HepG2 (cell line): ENCODE measurements around the gene SNED1. TPM values are rescaled to one million over a fixed set of nuclear protein-coding genes. Genes with fewer than 3 reads are reported as not detected.

Source experiments
- ATAC-seq: fragments of 200-7000 bp; cut with Tn5 transposase; 3 replicates; pipeline ENCODE4 v1.9.1; 2020; ENCODE audit warnings: mild to moderate bottlenecking, moderate library complexity
- BruUV-seq: library from RNA; stranded (reverse); fragments of 400-500 nt; replicated peaks from 2 replicates; lab custom pipeline; 2021; lab: Mats Ljungman, UMichigan
- CTCF ChIA-PET: fragments of 300-600 bp; formaldehyde crosslinking; extraction: SDS; loops from one replicate; lab custom pipeline; 2021; ENCODE audit warnings: low total read pairs, inconsistent platforms, low intra/inter-chr PET ratio; lab: Yijun Ruan, JAX
- POLR2A ChIA-PET: fragments of 350-600 bp; sonication (Branson Sonifier 250); formaldehyde crosslinking; loops from one replicate; lab custom pipeline; 2020; ENCODE audit warnings: antibody characterized with exemption, inconsistent platforms; lab: Yijun Ruan, JAX
- DNase-seq: peaks from one replicate; pipeline ENCODE4 v3.0.0-alpha.2; 2015; ENCODE audit warnings: low spot score
- FAIRE-seq: peaks from 3 replicates; lab custom pipeline; 2011; peaks lifted over from hg19 to GRCh38; lab: Jason Lieb, UNC
- H2AFZ ChIP-seq: one replicate; pipeline ENCODE4 v1.6.1; 2011; ENCODE audit warnings: low read length, inconsistent platforms
- H3K27ac ChIP-seq: fragments of 300-600 bp; 3 replicates; pipeline ENCODE4 v1.8.0; 2011; ENCODE audit warnings: mixed run types, mild to moderate bottlenecking, mixed read lengths, low read length, inconsistent platforms; ENCODE audit not compliant: insufficient read depth; ENCODE audit errors: extremely low read length
- H3K27me3 ChIP-seq, 2 experiments: fragments of 200-600 bp in 1 of 2; 2 replicates in 1 of 2; 3 replicates in 1 of 2; pipeline versions ENCODE4 v1.6.0 to v1.8.0; 2011; ENCODE audit warnings: low read length in 2 of 2, mild to moderate bottlenecking in 2 of 2, moderate library complexity in 2 of 2, inconsistent platforms in 1 of 2; ENCODE audit not compliant: insufficient read depth in 2 of 2, control insufficient read depth in 1 of 2
- H3K36me3 ChIP-seq, 2 experiments: fragments of 200-600 bp in 1 of 2; replicated peaks in 1 of 2; 2 replicates in 1 of 2; 3 replicates in 1 of 2; pipeline versions ENCODE4 v1.5.1 to v1.8.0; 2011; ENCODE audit warnings: low read length in 2 of 2, inconsistent platforms in 1 of 2; ENCODE audit not compliant: insufficient read depth in 2 of 2, control insufficient read depth in 1 of 2
- H3K4me1 ChIP-seq: 2 replicates; pipeline ENCODE4 v1.5.1; 2012; ENCODE audit warnings: low read length, inconsistent platforms; ENCODE audit not compliant: insufficient read depth
- H3K4me2 ChIP-seq: 2 replicates; pipeline ENCODE4 v1.6.0; 2011; ENCODE audit warnings: low read depth, low read length, inconsistent platforms
- H3K4me3 ChIP-seq, 3 experiments: fragments of 200-600 bp in 1 of 3; sonication (generic), shearing (Covaris generic) in 1 of 3; replicated peaks in 1 of 3; 2 replicates each; pipeline ENCODE4 v1.5.1; 2011 to 2016; ENCODE audit warnings: low read length in 3 of 3, inconsistent platforms in 2 of 3, low read depth in 2 of 3, mild to moderate bottlenecking in 2 of 3, control low read depth in 1 of 3, mixed read lengths in 1 of 3; ENCODE audit not compliant: insufficient read depth in 1 of 3
- H3K79me2 ChIP-seq: one replicate; pipeline ENCODE4 v1.6.1; 2011; ENCODE audit warnings: low read length, inconsistent platforms; ENCODE audit not compliant: insufficient read depth
- H3K9ac ChIP-seq: 2 replicates; pipeline ENCODE4 v1.6.0; 2011; ENCODE audit warnings: mild to moderate bottlenecking, low read depth, low read length, inconsistent platforms; ENCODE audit not compliant: insufficient read depth
- H3K9me3 ChIP-seq: 2 replicates; pipeline ENCODE4 v1.5.1; 2012; ENCODE audit warnings: mild to moderate bottlenecking, low read length
- H4K20me1 ChIP-seq: 2 replicates; pipeline ENCODE4 v1.6.0; 2011; ENCODE audit warnings: inconsistent platforms, mild to moderate bottlenecking, low read length, moderate library complexity; ENCODE audit not compliant: insufficient read depth
- BRCA1 ChIP-seq: sonication (generic); formaldehyde crosslinking; IDR thresholded peaks from 2 replicates; pipeline ENCODE4 v1.4.0; 2020; ENCODE audit warnings: missing genetic modification reagents
- CBX1 ChIP-seq: IDR thresholded peaks from one replicate; pipeline ENCODE4 v1.6.1; 2016; ENCODE audit warnings: antibody characterized with exemption, low read depth
- FOSL1 ChIP-seq: sonication (generic); formaldehyde crosslinking; IDR thresholded peaks from 2 replicates; pipeline ENCODE4 v1.9.0; 2021; ENCODE audit warnings: missing genetic modification reagents, borderline replicate concordance
- FOXC1 ChIP-seq: sonication (generic); formaldehyde crosslinking; IDR thresholded peaks from 2 replicates; pipeline ENCODE4 v1.8.0; 2022; ENCODE audit warnings: mild to moderate bottlenecking, missing genetic modification reagents, borderline replicate concordance
- ISX ChIP-seq: sonication (generic); formaldehyde crosslinking; conservative IDR thresholded peaks from 2 replicates; pipeline ENCODE4 v1.5.0; 2020; ENCODE audit warnings: missing genetic modification reagents
- MAFK ChIP-seq, 2 experiments: IDR thresholded peaks in 1 of 2; conservative IDR thresholded peaks in 1 of 2; 2 replicates each; pipeline ENCODE4 v1.6.1; 2011; ENCODE audit warnings: improper control_type of control experiment in 2 of 2, low read length in 2 of 2
- MAX ChIP-seq: IDR thresholded peaks from 2 replicates; pipeline ENCODE4 v1.6.1; 2012; ENCODE audit warnings: inconsistent platforms
- MEIS2 ChIP-seq: sonication (generic); formaldehyde crosslinking; IDR thresholded peaks from 2 replicates; pipeline ENCODE4 v1.9.0; 2021; ENCODE audit warnings: mild to moderate bottlenecking, missing genetic modification reagents
- PRMT3 ChIP-seq: sonication (generic); formaldehyde crosslinking; IDR thresholded peaks from 2 replicates; pipeline ENCODE4 v1.8.1; 2022; ENCODE audit warnings: low read depth, mild to moderate bottlenecking, moderate library complexity, missing genetic modification reagents, borderline replicate concordance
- RAD51 ChIP-seq: fragments of 450-650 bp; IDR thresholded peaks from 2 replicates; pipeline ENCODE4 v1.6.1; 2016; ENCODE audit warnings: borderline replicate concordance
- RBM22 ChIP-seq: fragments of 200-400 bp; formaldehyde crosslinking; optimal IDR thresholded peaks from 2 replicates; pipeline ENCODE3; 2017; ENCODE audit warnings: mild to moderate bottlenecking, low read length, moderate library complexity
- RFX5 ChIP-seq: IDR thresholded peaks from 2 replicates; pipeline ENCODE4 v1.6.1; 2011; ENCODE audit warnings: low read depth, low read length, improper control_type of control experiment
- TFDP2 ChIP-seq: sonication (generic); formaldehyde crosslinking; IDR thresholded peaks from 2 replicates; pipeline ENCODE4 v1.4.0; 2020; ENCODE audit warnings: missing genetic modification reagents
- ZBTB26 ChIP-seq: IDR thresholded peaks from 2 replicates; pipeline ENCODE4 v1.6.1; 2016; ENCODE audit warnings: missing compliant biosample characterization, missing genetic modification reagents, borderline replicate concordance
- ZMYM4 ChIP-seq: sonication (generic); formaldehyde crosslinking; IDR thresholded peaks from 2 replicates; pipeline ENCODE4 v1.8.1; 2023; ENCODE audit warnings: mild to moderate bottlenecking, missing genetic modification reagents
- ZNF180 ChIP-seq: sonication (generic); formaldehyde crosslinking; IDR thresholded peaks from 2 replicates; pipeline ENCODE4 v1.4.0; 2020; ENCODE audit warnings: low read depth, missing genetic modification reagents, borderline replicate concordance
- ZNF382 ChIP-seq: sonication (generic); formaldehyde crosslinking; IDR thresholded peaks from 2 replicates; pipeline ENCODE4 v1.5.0; 2020; ENCODE audit warnings: missing genetic modification reagents, mild to moderate bottlenecking, borderline replicate concordance
- ZNF501 ChIP-seq: sonication (generic); formaldehyde crosslinking; IDR thresholded peaks from 2 replicates; pipeline ENCODE4 v1.5.1; 2020; ENCODE audit warnings: mild to moderate bottlenecking, moderate library complexity, missing genetic modification reagents
- ZNF746 ChIP-seq: sonication (generic); formaldehyde crosslinking; IDR thresholded peaks from 2 replicates; pipeline ENCODE4 v1.8.0; 2022; ENCODE audit warnings: mild to moderate bottlenecking, missing genetic modification reagents
- ZNF747 ChIP-seq: sonication (generic); formaldehyde crosslinking; IDR thresholded peaks from 2 replicates; pipeline ENCODE4 v1.8.1; 2023; ENCODE audit warnings: missing genetic modification reagents, mild to moderate bottlenecking, borderline replicate concordance
- ZNF883 ChIP-seq: sonication (generic); formaldehyde crosslinking; IDR thresholded peaks from 2 replicates; pipeline ENCODE4 v1.5.1; 2020; ENCODE audit warnings: mild to moderate bottlenecking, missing genetic modification reagents; ENCODE audit errors: not compliant biosample characterization
- WGBS: methylation state at CpG from one replicate; pipeline ENCODE4 v1.1.6; 2017; ENCODE audit warnings: low lambda C conversion rate; 5-methylcytosine and 5-hydroxymethylcytosine counted together
- in situ Hi-C: cut with HindIII; loops from 2 replicates; pipeline ENCODE4 v1.10.0; 2017; ENCODE audit warnings: low pct_unique_long_range_greater_than_20kb; ENCODE audit not compliant: extremely low pct_ligation_motif_present
- intact Hi-C: fragments of 100-400 bp; cut with micrococcal nuclease; formaldehyde crosslinking; loops from one replicate; pipeline ENCODE4 v1.10.0; 2022; ENCODE audit not compliant: unreplicated experiment
- polyA plus RNA-seq, 8 experiments: library from polyadenylated mRNA; depleted of rRNA in 3 of 8; stranded (reverse) in 7 of 8; unstranded in 1 of 8; fragments of >200 nt; fragmentation: Illumina TruSeq in 4 of 8; extraction: Trizol in 4 of 8; gene quantifications; 2 replicates each; pipeline versions ENCODE4 v1.2.1 to v1.2.3, GENCODE V29; 2011 to 2016; ENCODE audit warnings: low read depth in 4 of 8, missing spikeins in 1 of 8, mixed read lengths in 1 of 8; ENCODE audit not compliant: insufficient read depth in 1 of 8
- total RNA-seq, 5 experiments: library from RNA; depleted of rRNA; stranded (reverse); fragments of >200 nt; fragmentation: Illumina TruSeq; extraction: Trizol; gene quantifications; 2 replicates each; pipeline ENCODE4 v1.2.3, GENCODE V29; 2016; ENCODE audit warnings: low read depth in 1 of 5

Gene SNED1
- total and polyA plus RNA-seq, 2 of the 13 experiments (the other 11 are each of a cell fraction or from before 2014, with no cell fraction given): 0.15 to 0.65 TPM

GRCh38 chr2:241102239-241102803 lies 103.9 kb downstream of the SNED1 start, which contains the start of gene MTERF4 (continued):
- TF ChIP-seq ZNF747 (CRISPR knock-in tag) (peak; percentile 93), PRMT3 (CRISPR knock-in tag) (peak; percentile 92; the same call in 1 of the 2 replicates), ZNF501 (CRISPR knock-in tag) (peak; percentile 99), ISX (CRISPR knock-in tag) (0 out of 2 replicates have a peak, but pooled peaks have one; percentile 23), ZNF382 (CRISPR knock-in tag) (no peak)

GRCh38 chr2:241103176-241103595 lies 104.8 kb downstream of the SNED1 start:
- H3K9me3 ChIP-seq: no peaks in the 10 kb centered on the region
- H4K20me1 ChIP-seq: no peaks in the 10 kb centered on the region
- no TSS peak for BruUV-seq
- peak overlapping the region; percentile 90 for H3K27ac ChIP-seq
- peak overlapping the region; percentile 90 for H3K4me2 ChIP-seq
- H3K4me3 ChIP-seq: peak overlapping the region; percentile 75 to 96 (median 96)
- in situ Hi-C loops: no loop called here
- WGBS: 10% methylated on average over 5 of the region's 5 CpGs
- CTCF ChIA-PET: no interaction called here
- POLR2A ChIA-PET: interaction anchor here (4.5 kb wide), 1 partner anchor 10 kb away, joined by 37 read pairs; no protein-coding TSS in a partner anchor
- peak overlapping the region; percentile 83 for H2AFZ ChIP-seq
- ATAC-seq (no peak), FAIRE-seq (no peak), DNase-seq (no peak)
- peak overlapping the region; percentile 96 for H3K9ac ChIP-seq
- intact Hi-C loops: loop anchor here (2.0 kb wide), 1 partner anchor 46 kb away; the partner anchor contains the start of gene PASK
- H3K27me3 ChIP-seq: no peaks in the 10 kb centered on the region; a peak in 1 of 5 replicates
- peaks cover 40% of the 10 kb centered on the region for H3K79me2 ChIP-seq
- H3K36me3 ChIP-seq: peaks cover 8 to 19% of the 10 kb centered on the region in 2 experiments; a peak in 4 of 5 replicates
- H3K4me1 ChIP-seq: peaks cover 35% of the 10 kb centered on the region
- TF ChIP-seq ZNF883 (CRISPR knock-in tag) (no peak), ZMYM4 (CRISPR knock-in tag) (no peak), RBM22 (no peak), FOXC1 (CRISPR knock-in tag) (no peak), MAFK (conservative IDR thresholded peaks at IDR 0.05 in 1 of 2, IDR thresholded peaks at IDR 0.05 in 1 of 2; ENCODE audit: low read length in 2 of 2) (no peak), ZNF180 (CRISPR knock-in tag) (no peak), ZBTB26 (CRISPR knock-in tag) (peak; percentile 22; the same call in 1 of the 2 replicates), BRCA1 (no peak), PRMT3 (CRISPR knock-in tag) (no peak), CBX1 (no peak), RFX5 (no peak), ZNF746 (CRISPR knock-in tag) (no peak), MAX (no peak), MEIS2 (CRISPR knock-in tag) (no peak), FOSL1 (CRISPR knock-in tag) (no peak), TFDP2 (CRISPR knock-in tag) (no peak), RAD51 (no peak)
